DMS114 treated with DMSO at 0.1 percent for 48 hours (cell line): ENCODE measurements around the gene KRTAP10-11.
"Not testable (repeated sequence)": the region's sequence is repeated elsewhere in the genome, so short reads cannot be mapped to it uniquely, and the experiment has no call there.

ENCODE experiments used
- DNase-seq: peaks from one replicate; lab custom pipeline; 2025; ENCODE audit not compliant: unreplicated experiment; lab: John Stamatoyannopoulos, UW

Gene KRTAP10-11

DNA sequence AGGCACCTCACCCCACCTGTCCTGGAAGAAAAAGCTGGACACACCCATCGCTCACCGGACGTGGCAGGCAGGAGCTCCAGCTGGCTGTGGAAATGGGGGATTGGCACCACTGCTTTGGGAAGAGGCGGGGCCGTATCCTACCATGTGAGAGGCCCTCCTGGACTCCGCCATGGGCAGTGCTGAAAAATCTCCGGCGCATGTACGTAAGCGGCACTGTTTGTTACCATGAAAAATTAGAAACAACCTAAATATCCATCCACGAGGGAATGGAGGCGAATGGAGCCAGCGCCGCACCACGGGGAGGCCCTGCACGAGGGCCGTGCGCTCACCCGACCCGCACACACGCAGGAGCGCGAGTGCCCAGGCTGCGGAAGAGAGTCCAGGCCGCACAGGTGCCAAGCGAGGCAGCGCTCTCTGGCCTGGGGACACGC lies 31.2 kb upstream of the KRTAP10-11 start:
- DNase-seq, result no peak

DNA sequence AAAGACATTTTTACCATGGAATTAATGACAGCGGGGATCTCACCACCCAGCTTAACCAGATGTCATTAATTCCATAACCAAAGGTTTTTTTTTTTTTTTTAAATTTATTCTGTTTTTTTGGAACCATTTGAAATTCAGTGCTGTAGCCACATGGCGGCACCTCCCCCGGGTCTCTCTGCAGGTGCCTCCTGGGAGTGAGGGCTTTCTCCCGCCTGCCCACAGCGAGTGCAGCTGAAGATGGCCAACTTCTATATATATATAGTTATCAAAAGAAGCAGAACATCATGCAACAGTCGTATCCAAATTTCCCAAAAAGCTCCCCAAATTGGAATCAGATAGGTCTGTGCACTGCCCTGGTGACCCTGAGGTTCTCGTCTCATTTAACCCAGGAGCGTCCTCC lies 30.7 kb upstream of the KRTAP10-11 start:
- no peak for DNase-seq

DNA sequence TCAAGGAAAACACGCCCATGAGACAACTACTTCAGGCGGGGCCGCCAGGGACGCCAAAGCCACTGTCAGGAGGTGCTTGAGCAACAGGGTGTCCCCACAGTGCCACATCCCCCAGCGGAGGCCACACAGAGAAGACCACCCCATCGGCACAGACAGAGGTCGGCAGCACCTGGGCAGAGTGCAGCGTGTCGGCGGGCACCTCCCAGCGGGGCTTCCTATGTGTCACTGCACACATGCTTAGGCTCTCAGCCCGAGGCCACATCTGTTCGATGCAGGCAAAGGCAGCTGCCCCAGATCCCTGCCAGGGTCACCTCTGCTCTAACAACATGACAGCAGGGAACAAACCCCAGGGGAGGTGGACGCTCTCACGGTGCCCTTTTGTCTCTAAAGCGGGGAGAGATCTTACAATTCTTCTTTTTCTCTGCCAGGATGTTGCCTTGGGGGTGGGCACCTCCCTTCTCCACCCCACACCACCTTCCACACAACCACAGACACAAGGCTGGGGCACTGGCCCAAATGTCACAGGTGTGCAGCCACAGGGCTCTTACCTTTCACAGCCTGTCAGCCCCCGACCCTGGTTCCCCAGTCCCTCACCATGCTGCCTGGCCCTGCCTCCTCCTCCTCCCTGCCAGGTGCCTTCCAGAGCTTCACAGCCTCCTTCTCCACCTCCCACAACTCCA lies 30.2 kb upstream of the KRTAP10-11 start:
- no peak for DNase-seq

- DNase-seq, result no peak
These were observed 29.7 kb upstream of the KRTAP10-11 start for GRCh38 chr21:44616591-44616926.

DNA sequence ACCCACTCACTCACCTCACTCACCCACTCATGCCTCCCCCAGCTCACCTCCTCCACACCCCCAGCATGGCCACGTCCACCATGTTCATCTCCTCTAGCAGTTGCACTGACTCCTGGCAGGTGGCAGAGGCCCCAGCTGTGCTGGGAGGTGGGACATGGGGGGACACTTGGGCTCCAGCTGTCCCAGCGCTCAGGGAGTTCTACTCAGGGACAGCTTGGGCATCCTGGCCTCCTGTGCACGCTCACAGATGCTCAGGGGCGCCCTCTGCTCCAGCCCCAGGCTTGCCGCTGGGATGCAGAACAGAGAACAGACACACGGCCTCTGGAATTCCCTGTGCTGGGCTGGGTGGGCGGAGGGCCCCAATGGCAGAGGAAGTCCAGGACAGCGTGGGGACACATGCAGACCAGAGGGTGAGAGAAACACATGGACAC lies 29.1 kb upstream of the KRTAP10-11 start:
- no peak for DNase-seq

GRCh38 chr21:44618504-44618903 lies 27.7 kb upstream of the KRTAP10-11 start:
- no peak for DNase-seq

DNA sequence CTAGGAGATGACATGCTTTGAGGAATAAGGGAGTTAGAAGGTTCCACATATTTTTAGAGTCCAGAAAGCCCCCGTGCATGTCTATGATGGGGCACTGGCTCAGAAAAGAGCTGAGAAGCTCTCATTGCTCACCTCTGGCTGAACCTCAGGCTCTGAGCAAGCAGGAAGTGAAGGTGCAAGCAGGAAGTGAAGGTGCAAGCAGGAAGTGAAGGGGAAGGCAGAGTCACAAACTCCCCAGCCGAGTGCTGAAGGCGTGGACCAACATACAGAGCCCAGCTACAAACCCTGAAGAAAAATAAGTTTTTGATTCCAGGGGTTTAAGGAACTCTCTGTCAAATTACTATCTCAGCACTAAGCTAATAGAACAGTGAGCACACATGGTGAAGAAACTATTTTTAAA lies 27.3 kb upstream of the KRTAP10-11 start:
- DNase-seq, result no peak

DNA sequence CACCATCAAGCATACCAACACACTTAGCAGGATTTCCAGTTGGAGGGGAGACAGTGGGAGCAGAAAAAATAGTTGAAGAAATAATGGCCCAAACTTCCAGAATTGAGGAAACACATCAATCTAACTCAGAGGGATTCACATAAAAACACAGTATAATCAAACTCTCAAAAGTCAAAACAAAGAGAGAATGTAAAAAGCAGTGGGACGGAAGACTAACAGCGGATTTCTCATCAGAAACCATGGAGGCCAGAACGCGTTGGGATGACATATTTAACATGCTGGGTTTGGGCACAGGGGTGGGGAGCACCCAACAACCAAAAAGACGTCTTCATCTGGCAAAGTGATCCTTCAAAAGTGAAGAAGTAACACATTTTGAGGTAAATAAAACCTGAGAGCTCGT lies 26.3 kb upstream of the KRTAP10-11 start:
- no peak for DNase-seq

- no peak for DNase-seq
These were observed 22.6 kb upstream of the KRTAP10-11 start for GRCh38 chr21:44623575-44623974.

- DNase-seq, result no peak
These were observed 20.5 kb upstream of the KRTAP10-11 start for GRCh38 chr21:44625756-44626155.

DNA sequence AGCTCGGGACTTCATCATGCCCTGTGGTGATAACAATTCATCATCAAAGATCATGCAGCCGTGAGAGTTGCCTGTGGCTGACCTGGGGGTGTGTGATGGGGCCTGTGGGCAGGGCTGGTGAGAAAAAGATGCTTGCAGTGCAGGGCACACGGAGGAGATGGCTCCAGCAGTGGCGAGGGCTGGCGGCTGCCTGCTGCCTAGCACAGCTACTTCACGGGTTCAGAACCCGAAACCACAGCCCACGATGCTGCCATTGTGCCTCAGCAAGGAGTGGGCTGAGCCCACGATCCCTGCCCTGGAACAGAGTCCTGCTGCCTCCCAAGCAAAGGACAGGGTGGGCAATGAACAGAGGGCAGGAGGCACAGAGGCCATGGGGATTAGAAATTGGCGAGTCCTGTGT lies 20.0 kb upstream of the KRTAP10-11 start:
- no peak for DNase-seq

DNA sequence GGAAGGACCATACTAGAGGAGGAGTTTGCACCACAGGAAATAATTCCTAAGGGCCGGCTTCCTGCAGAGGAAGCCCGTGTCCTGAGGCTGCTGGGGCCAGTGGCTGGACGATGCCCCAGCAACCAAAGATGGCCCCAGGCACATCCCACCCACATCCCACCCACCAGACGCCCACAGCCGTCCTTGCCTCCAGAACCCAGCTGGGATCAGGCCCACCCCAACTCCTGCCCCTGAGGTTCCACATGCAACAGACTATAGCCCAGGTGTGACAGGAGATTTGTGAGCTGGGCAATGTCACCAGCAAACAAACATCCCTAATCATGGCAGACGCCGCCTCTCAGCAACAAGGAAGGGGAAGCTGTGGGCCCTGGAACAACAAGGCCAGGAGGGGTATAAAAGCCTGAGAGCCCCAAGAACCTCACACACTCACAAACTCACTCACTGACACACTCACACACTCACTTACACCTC lies 19.5 kb upstream of the KRTAP10-11 start, which contains the start of gene KRTAP10-9:
Gene KRTAP10-9 (plus strand): TSS at position 421 of the 471 bp plus-strand sequence. CDS start 79 bp downstream, outside the sequence.
- no peak for DNase-seq

DNA sequence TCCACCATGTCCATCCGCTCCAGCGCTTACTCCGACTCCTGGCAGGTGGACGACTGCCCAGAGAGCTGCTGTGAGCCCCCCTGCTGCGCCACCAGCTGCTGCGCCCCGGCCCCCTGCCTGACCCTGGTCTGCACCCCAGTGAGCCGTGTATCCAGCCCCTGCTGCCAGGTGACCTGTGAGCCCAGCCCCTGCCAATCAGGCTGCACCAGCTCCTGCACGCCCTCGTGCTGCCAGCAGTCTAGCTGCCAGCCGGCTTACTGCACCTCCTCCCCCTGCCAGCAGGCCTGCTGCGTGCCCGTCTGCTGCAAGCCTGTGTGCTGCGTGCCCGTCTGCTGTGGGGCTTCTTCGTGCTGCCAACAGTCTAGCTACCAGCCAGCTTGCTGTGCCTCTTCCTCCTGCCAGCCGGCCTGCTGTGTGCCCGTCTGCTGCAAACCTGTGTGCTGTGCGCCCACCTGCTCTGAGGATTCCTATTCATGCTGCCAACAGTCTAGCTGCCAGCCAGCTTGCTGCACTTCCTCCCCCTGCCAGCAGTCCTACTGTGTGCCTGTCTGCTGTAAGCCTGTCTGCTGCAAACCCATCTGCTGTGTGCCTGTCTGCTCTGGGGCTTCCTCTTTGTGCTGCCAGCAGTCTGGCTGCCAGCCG lies 18.9 kb upstream of the KRTAP10-11 start:
- not testable (repeated sequence) for DNase-seq

DNA sequence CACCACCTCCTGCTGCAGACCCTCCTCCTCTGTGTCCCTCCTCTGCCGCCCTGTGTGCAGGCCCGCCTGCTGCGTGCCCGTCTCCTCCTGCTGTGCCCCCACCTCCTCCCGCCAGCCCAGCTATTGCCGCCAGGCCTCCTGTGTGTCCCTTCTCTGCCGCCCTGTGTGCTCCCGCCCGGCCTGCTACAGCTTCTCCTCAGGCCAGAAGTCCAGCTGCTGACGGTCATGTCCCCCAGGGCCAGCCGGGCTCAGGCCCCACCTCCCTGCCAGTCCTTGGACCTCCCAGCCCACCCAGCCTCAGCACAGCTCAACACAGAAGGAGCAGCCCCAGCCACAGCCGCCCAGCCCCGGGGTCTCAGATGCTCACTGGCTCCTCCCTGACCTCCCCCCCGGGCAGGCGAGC lies 18.4 kb upstream of the KRTAP10-11 start:
- not testable (repeated sequence) for DNase-seq

DNA sequence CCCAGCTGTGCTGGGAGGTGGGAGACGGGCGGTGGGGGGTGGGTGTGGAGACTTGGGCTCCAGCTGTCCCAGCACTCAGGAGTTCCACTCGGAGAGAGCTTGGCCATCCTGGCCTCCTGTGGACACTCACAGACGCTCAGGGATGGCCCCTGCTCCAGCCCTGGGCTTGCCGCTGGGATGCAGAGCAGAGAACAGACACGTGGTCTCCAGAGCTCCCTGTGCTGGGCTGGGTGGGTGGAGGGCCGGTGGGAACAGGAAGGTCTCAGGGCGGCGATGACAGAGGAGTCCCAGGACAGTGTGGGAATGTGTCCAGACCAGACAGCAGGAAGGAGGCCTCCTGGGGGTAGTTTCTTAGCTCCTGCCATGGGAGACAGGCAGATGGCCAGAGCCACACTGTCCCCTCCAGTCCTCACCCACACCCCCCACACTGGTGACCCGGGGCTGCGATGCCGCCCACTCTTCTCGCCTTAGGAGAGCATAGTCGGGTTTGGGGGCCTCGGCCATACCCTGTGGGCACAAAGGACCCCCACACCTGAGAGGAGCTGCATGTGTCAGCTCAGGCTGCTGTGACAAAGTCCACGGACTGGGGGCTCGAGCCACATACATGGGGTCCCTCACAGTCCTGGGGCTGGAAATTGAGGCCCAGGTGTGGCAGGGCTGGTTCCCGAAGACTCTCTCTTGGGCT lies 17.4 kb upstream of the KRTAP10-11 start:
- no peak for DNase-seq

- DNase-seq, result no peak
These were observed 15.8 kb upstream of the KRTAP10-11 start for GRCh38 chr21:44630440-44630839.

- DNase-seq, result no peak
These were observed 14.1 kb upstream of the KRTAP10-11 start for GRCh38 chr21:44632067-44632466.

- DNase-seq, result no peak
These were observed 9.8 kb upstream of the KRTAP10-11 start for GRCh38 chr21:44636209-44637017.

- DNase-seq, result no peak
These were observed 9.0 kb upstream of the KRTAP10-11 start, which contains the start of gene KRTAP10-10 for GRCh38 chr21:44637018-44637850. TSS of gene KRTAP10-10 (plus strand) at chr21:44637356. CDS start at chr21:44637418, 62 bp downstream.

- DNase-seq, result not testable (repeated sequence)
These were observed 8.3 kb upstream of the KRTAP10-11 start for GRCh38 chr21:44637851-44638348.
